Keratinocyte (primary cell): ENCODE measurements around the gene MC1R. TPM values are rescaled to one million over a fixed set of nuclear protein-coding genes. Genes with fewer than 3 reads are reported as not detected.

Experiments used
- DNase-seq: peaks from one replicate; pipeline ENCODE4 v3.0.0-alpha.2; 2011; ENCODE audit warnings: low read depth, missing footprints, low spot score
- FAIRE-seq: peaks from 2 replicates; lab custom pipeline; 2011; peaks lifted over from hg19 to GRCh38; lab: Jason Lieb, UNC
- H2AFZ ChIP-seq: 2 replicates; pipeline ENCODE4 v1.6.0; 2012; ENCODE audit warnings: low read length, control low read depth, inconsistent platforms; ENCODE audit not compliant: control insufficient read depth
- H3K27ac ChIP-seq: 2 replicates; pipeline ENCODE4 v1.5.1; 2011; ENCODE audit warnings: low read length; ENCODE audit not compliant: control insufficient read depth, insufficient read depth
- H3K27me3 ChIP-seq: 3 replicates; pipeline ENCODE4 v1.6.0; 2011; ENCODE audit warnings: low read length; ENCODE audit not compliant: control insufficient read depth, insufficient read depth; ENCODE audit errors: extremely low read depth
- H3K36me3 ChIP-seq, 2 experiments: 2 replicates in 1 of 2; 3 replicates in 1 of 2; pipeline ENCODE4 v1.5.1; 2011; ENCODE audit warnings: low read length in 2 of 2, mild to moderate bottlenecking in 1 of 2; ENCODE audit not compliant: control insufficient read depth in 2 of 2, insufficient read depth in 2 of 2; ENCODE audit errors: extremely low read depth in 1 of 2
- H3K4me1 ChIP-seq: 3 replicates; pipeline ENCODE4 v1.5.1; 2011; ENCODE audit warnings: low read length; ENCODE audit not compliant: control insufficient read depth, insufficient read depth; ENCODE audit errors: extremely low read depth
- H3K4me2 ChIP-seq: 3 replicates; pipeline ENCODE4 v1.6.0; 2011; ENCODE audit warnings: low read depth, low read length; ENCODE audit not compliant: control insufficient read depth, insufficient read depth; ENCODE audit errors: extremely low read depth
- H3K4me3 ChIP-seq, 3 experiments: fragments of 200-600 bp in 1 of 3; sonication (generic) in 1 of 3; 2 replicates in 2 of 3; 3 replicates in 1 of 3; pipeline ENCODE4 v1.5.1; 2011 to 2016; ENCODE audit warnings: low read length in 3 of 3, mild to moderate bottlenecking in 3 of 3, control low read depth in 2 of 3, inconsistent platforms in 1 of 3, low read depth in 1 of 3, mixed read lengths in 1 of 3, mixed run types in 1 of 3, moderate library complexity in 1 of 3; ENCODE audit not compliant: control insufficient read depth in 2 of 3, insufficient read depth in 2 of 3; ENCODE audit errors: extremely low read depth in 1 of 3
- H3K79me2 ChIP-seq: 2 replicates; pipeline ENCODE4 v1.6.0; 2012; ENCODE audit warnings: low read length; ENCODE audit not compliant: control insufficient read depth, insufficient read depth
- H3K9ac ChIP-seq: 3 replicates; pipeline ENCODE4 v1.6.0; 2011; ENCODE audit warnings: low read length; ENCODE audit not compliant: control insufficient read depth, insufficient read depth; ENCODE audit errors: extremely low read depth
- H3K9me1 ChIP-seq: 3 replicates; pipeline ENCODE4 v1.6.0; 2011; ENCODE audit warnings: low read length; ENCODE audit not compliant: control insufficient read depth, insufficient read depth; ENCODE audit errors: extremely low read depth
- H3K9me3 ChIP-seq: 2 replicates; pipeline ENCODE4 v1.5.1; 2012; ENCODE audit warnings: low read depth, low read length; ENCODE audit not compliant: control insufficient read depth
- H4K20me1 ChIP-seq: 3 replicates; pipeline ENCODE4 v1.6.0; 2011; ENCODE audit warnings: low read length; ENCODE audit not compliant: control insufficient read depth, insufficient read depth; ENCODE audit errors: extremely low read depth
- CTCF ChIP-seq, 3 experiments: IDR thresholded peaks in 1 of 3; conservative IDR thresholded peaks in 1 of 3; optimal IDR thresholded peaks in 1 of 3; 2 replicates in 2 of 3; 3 replicates in 1 of 3; pipeline versions ENCODE3 to v1.5.1; 2011; ENCODE audit warnings: low read length in 3 of 3, mild to moderate bottlenecking in 3 of 3, moderate library complexity in 2 of 3, control low read depth in 1 of 3, inconsistent platforms in 1 of 3; ENCODE audit not compliant: insufficient read depth in 2 of 3; ENCODE audit errors: extremely low read depth in 1 of 3
- EZH2 ChIP-seq: IDR thresholded peaks from one replicate; pipeline ENCODE4 v1.6.1; 2012; ENCODE audit warnings: inconsistent platforms, mild to moderate bottlenecking, low read length, moderate library complexity
- dilution Hi-C: fragments of 300-500 bp; cut with MboI; formaldehyde crosslinking; loops from one replicate; pipeline ENCODE4 v1.7.0; 2020; ENCODE audit warnings: low sequenced_read_pairs; ENCODE audit not compliant: extremely low pct_ligation_motif_present
- polyA plus RNA-seq, 5 experiments: library from polyadenylated mRNA; depleted of rRNA in 3 of 5; stranded (reverse) in 3 of 5; stranded (forward) in 1 of 5; unstranded in 1 of 5; fragments of >200 nt; gene quantifications; 1 replicate in 1 of 5; 2 replicates in 3 of 5; 3 replicates in 1 of 5; pipeline versions ENCODE4 v1.2.1 to v1.2.3, GENCODE V29; 2011 to 2012; ENCODE audit warnings: missing spikeins in 2 of 5, low read depth in 1 of 5, low replicate concordance in 1 of 5

MC1R gene
- polyA plus RNA-seq, 1 donor (not counting 4 experiments of a cell fraction or from before 2014, with no cell fraction given): 1.1 TPM

DNA sequence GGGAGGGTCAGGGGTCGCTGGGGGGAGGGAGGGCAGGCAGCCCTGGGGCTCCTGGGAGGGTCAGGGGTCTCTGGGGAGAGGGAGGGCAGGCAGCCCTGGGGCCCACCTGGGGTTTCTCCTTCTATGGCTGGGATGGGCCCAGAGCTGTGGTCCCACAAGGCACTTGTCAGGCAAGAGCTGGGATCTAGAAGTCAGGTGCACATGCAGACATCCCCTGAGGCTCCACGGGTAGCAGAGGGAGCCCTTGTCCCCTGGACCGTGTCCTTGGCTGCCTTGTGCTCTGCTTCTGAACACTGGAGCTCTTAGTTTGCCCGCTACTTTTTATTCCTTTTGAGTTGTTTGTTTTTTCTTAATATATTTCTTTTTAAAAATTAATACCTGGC lies 6.3 kb downstream of the MC1R start:
- H3K4me3 ChIP-seq: peak overlapping the region in 1 of 3 experiments; percentile 44
- H3K79me2 ChIP-seq: no peaks in the 10 kb centered on the region
- H2AFZ ChIP-seq: no peak overlapping the region
- no peaks in the 10 kb centered on the region for H3K36me3 ChIP-seq
- H3K4me2 ChIP-seq: no peak overlapping the region
- H4K20me1 ChIP-seq: peaks cover 5% of the 10 kb centered on the region
- H3K9me3 ChIP-seq: no peaks in the 10 kb centered on the region
- dilution Hi-C loops: no loop called here
- DNase-seq (no peak), FAIRE-seq (no peak)
- no peaks in the 10 kb centered on the region for H3K9me1 ChIP-seq
- peaks cover 19% of the 10 kb centered on the region for H3K4me1 ChIP-seq
- peaks cover 5% of the 10 kb centered on the region for H3K27me3 ChIP-seq
- no peak overlapping the region for H3K27ac ChIP-seq
- TF ChIP-seq EZH2 (no peak), CTCF (optimal IDR thresholded peaks at IDR 0.05 in 1 of 3, IDR thresholded peaks at IDR 0.05 in 1 of 3, conservative IDR thresholded peaks at IDR 0.05 in 1 of 3; ENCODE audit: extremely low read depth in 1 of 3, insufficient read depth in 2 of 3, low read length in 3 of 3) (no peak)
- no peak overlapping the region for H3K9ac ChIP-seq

- TF ChIP-seq CTCF (optimal IDR thresholded peaks at IDR 0.05 in 1 of 3, IDR thresholded peaks at IDR 0.05 in 1 of 3, conservative IDR thresholded peaks at IDR 0.05 in 1 of 3; ENCODE audit: extremely low read depth in 1 of 3, insufficient read depth in 2 of 3, low read length in 3 of 3) (no peak), EZH2 (no peak)
- H3K79me2 ChIP-seq: no peaks in the 10 kb centered on the region
- H3K27ac ChIP-seq: no peak overlapping the region
Measured at GRCh38 chr16:89925596-89926079, 7.0 kb downstream of the MC1R start.

More at GRCh38 chr16:89925596-89926079, 7.0 kb downstream of the MC1R start:
- Histone ChIP-seq H3K4me2 (peak overlapping the region; percentile 83), H3K9me3 (no peaks in the 10 kb centered on the region), H4K20me1 (peaks cover 5% of the 10 kb centered on the region), H3K27me3 (peaks cover 5% of the 10 kb centered on the region), H3K36me3 (no peaks in the 10 kb centered on the region), H3K4me3 (peak overlapping the region; percentile 42 to 62 (median 42)), H2AFZ (no peak overlapping the region), H3K4me1 (peaks cover 19% of the 10 kb centered on the region), H3K9me1 (no peaks in the 10 kb centered on the region), H3K9ac (no peak overlapping the region)
- no peak for FAIRE-seq
- dilution Hi-C loops: no loop called here
- DNase-seq: no peak
